NCI-H187 treated with DMSO at 0.1 percent for 48 hours (cell line): ENCODE data around the gene WFIKKN1.

ENCODE experiments used
- DNase-seq: peaks from one replicate; lab custom pipeline; 2025; lab: John Stamatoyannopoulos, UW

WFIKKN1 gene

GRCh38 chr16:674214-674881 is 43.6 kb downstream of the WFIKKN1 start:
- no peak for DNase-seq

GRCh38 chr16:674968-675883 is 44.4 kb downstream of the WFIKKN1 start, which contains the start of gene RHBDL1:
RHBDL1 (plus strand) TSS chr16:675671; CDS start chr16:675791, 120 bp downstream.
- DNase-seq: no peak

- no peak for DNase-seq
These were observed 45.2 kb downstream of the WFIKKN1 start for GRCh38 chr16:675884-676564.

- no peak for DNase-seq
These were observed 45.7 kb downstream of the WFIKKN1 start for GRCh38 chr16:676565-676902.

- DNase-seq: peak; percentile 72
These were observed 46.1 kb downstream of the WFIKKN1 start for GRCh38 chr16:676913-677312.

- DNase-seq: peak; percentile 17
These were observed 46.8 kb downstream of the WFIKKN1 start for GRCh38 chr16:677316-678190.

GRCh38 chr16:678209-678857 is 47.5 kb downstream of the WFIKKN1 start:
- DNase-seq: no peak

- DNase-seq: peak; percentile 34
These were observed 48.4 kb downstream of the WFIKKN1 start for GRCh38 chr16:678858-679813.

- no peak for DNase-seq
These were observed 49.2 kb downstream of the WFIKKN1 start, which contains the start of gene STUB1 for GRCh38 chr16:679814-680624. STUB1 (plus strand) TSS chr16:680410; CDS start chr16:680526, 116 bp downstream.

- no peak for DNase-seq
These were observed 49.8 kb downstream of the WFIKKN1 start for GRCh38 chr16:680625-680945.

- DNase-seq: no peak
These were observed 50.4 kb downstream of the WFIKKN1 start for GRCh38 chr16:680967-681745.

- DNase-seq: no peak
These were observed 51.1 kb downstream of the WFIKKN1 start for GRCh38 chr16:681746-682427.

- no peak for DNase-seq
These were observed 52.0 kb downstream of the WFIKKN1 start for GRCh38 chr16:682493-683395.

- no peak for DNase-seq
These were observed 52.7 kb downstream of the WFIKKN1 start for GRCh38 chr16:683396-684070.
